Neuronal stem cell (in vitro differentiated cells): ENCODE results near the gene DLX6.

Experiments used
- DNase-seq: peaks from one replicate; pipeline ENCODE4 v3.0.0-alpha.2; 2013; ENCODE audit warnings: low spot score
- H2AFZ ChIP-seq: one replicate; pipeline ENCODE4 v1.6.1; 2013; ENCODE audit warnings: mild to moderate bottlenecking, low read length, inconsistent platforms
- H2AK5ac ChIP-seq: 2 replicates; pipeline ENCODE4 v1.6.1; 2013; ENCODE audit warnings: low read depth, mild to moderate bottlenecking, inconsistent platforms, low read length, moderate library complexity, mixed read lengths
- H2BK120ac ChIP-seq: 2 replicates; pipeline ENCODE4 v1.6.1; 2013; ENCODE audit warnings: low read depth, mild to moderate bottlenecking, inconsistent platforms, low read length, moderate library complexity, mixed read lengths
- H2BK12ac ChIP-seq: one replicate; pipeline ENCODE4 v1.6.1; 2013; ENCODE audit warnings: low read length, inconsistent platforms
- H2BK15ac ChIP-seq: 2 replicates; pipeline ENCODE4 v1.6.1; 2013; ENCODE audit warnings: mild to moderate bottlenecking, low read length, inconsistent platforms, mixed read lengths
- H2BK5ac ChIP-seq: one replicate; pipeline ENCODE4 v1.6.1; 2013; ENCODE audit warnings: inconsistent platforms, mild to moderate bottlenecking, low read length, moderate library complexity
- H3K14ac ChIP-seq: one replicate; pipeline ENCODE4 v1.6.1; 2013; ENCODE audit warnings: low read length, inconsistent platforms
- H3K18ac ChIP-seq: 2 replicates; pipeline ENCODE4 v1.6.1; 2013; ENCODE audit warnings: low read length, inconsistent platforms
- H3K23ac ChIP-seq: 2 replicates; pipeline ENCODE4 v1.6.1; 2013; ENCODE audit warnings: low read depth, mild to moderate bottlenecking, mixed read lengths, low read length, inconsistent platforms; ENCODE audit not compliant: poor library complexity
- H3K27ac ChIP-seq: replicated peaks from 3 replicates; pipeline ENCODE4 v1.5.1; 2013; ENCODE audit warnings: low read length, inconsistent platforms
- H3K27me3 ChIP-seq, 3 experiments: 2 replicates each; pipeline ENCODE4 v1.6.1; 2013; ENCODE audit warnings: low read length in 3 of 3, mild to moderate bottlenecking in 2 of 3, inconsistent platforms in 1 of 3, low read depth in 1 of 3, mixed read lengths in 1 of 3, moderate library complexity in 1 of 3; ENCODE audit not compliant: control insufficient read depth in 3 of 3, insufficient read depth in 3 of 3
- H3K36me3 ChIP-seq, 2 donors: replicated peaks in 1 of 2; 2 replicates each; pipeline ENCODE4 v1.6.1; 2013; ENCODE audit warnings: low read length in 2 of 2; ENCODE audit not compliant: control insufficient read depth in 2 of 2, insufficient read depth in 2 of 2
- H3K4ac ChIP-seq: 2 replicates; pipeline ENCODE4 v1.6.1; 2013; ENCODE audit warnings: inconsistent platforms, mild to moderate bottlenecking, low read length, moderate library complexity
- H3K4me1 ChIP-seq, 2 donors: 1 replicate in 1 of 2; 2 replicates in 1 of 2; pipeline ENCODE4 v1.6.1; 2013; ENCODE audit warnings: low read length in 2 of 2, low read depth in 1 of 2; ENCODE audit not compliant: control insufficient read depth in 2 of 2, insufficient read depth in 1 of 2
- H3K4me2 ChIP-seq: one replicate; pipeline ENCODE4 v1.6.1; 2013; ENCODE audit warnings: mild to moderate bottlenecking, low read length, inconsistent platforms; ENCODE audit not compliant: insufficient read depth, poor library complexity, severe bottlenecking
- H3K4me3 ChIP-seq, 2 donors: 2 replicates each; pipeline ENCODE4 v1.5.1; 2013; ENCODE audit warnings: low read length in 2 of 2, mild to moderate bottlenecking in 2 of 2, inconsistent platforms in 1 of 2, moderate library complexity in 1 of 2
- H3K79me1 ChIP-seq: one replicate; pipeline ENCODE4 v1.6.1; 2013; ENCODE audit warnings: low read depth, mild to moderate bottlenecking, inconsistent platforms, low read length, moderate library complexity
- H3K9ac ChIP-seq: one replicate; pipeline ENCODE4 v1.6.1; 2013; ENCODE audit warnings: mild to moderate bottlenecking, low read depth, low read length, inconsistent platforms; ENCODE audit not compliant: poor library complexity
- H3K9me3 ChIP-seq, 2 donors: replicated peaks in 1 of 2; 2 replicates each; pipeline versions ENCODE3 to v1.6.1; 2013; ENCODE audit warnings: low read length in 2 of 2, mild to moderate bottlenecking in 2 of 2, inconsistent platforms in 1 of 2, low read depth in 1 of 2, mixed read lengths in 1 of 2, moderate library complexity in 1 of 2; ENCODE audit not compliant: control insufficient read depth in 2 of 2, insufficient read depth in 1 of 2
- H4K8ac ChIP-seq: one replicate; pipeline ENCODE4 v1.6.1; 2013; ENCODE audit warnings: low read depth, mild to moderate bottlenecking, inconsistent platforms, low read length, moderate library complexity
- H4K91ac ChIP-seq: one replicate; pipeline ENCODE4 v1.6.1; 2013; ENCODE audit warnings: low read length, low read depth, mild to moderate bottlenecking, inconsistent platforms; ENCODE audit not compliant: poor library complexity
- WGBS, 2 donors: extraction: QIAGEN DNeasy Blood & Tissue Kit; methylation state at CpG; one replicate each; pipeline ENCODE4 v1.1.7; 2013; ENCODE audit warnings: missing lambda C conversion rate in 2 of 2, mixed read lengths in 1 of 2; ENCODE audit not compliant: insufficient read length in 2 of 2, insufficient replicate concordance in 1 of 2; ENCODE audit errors: extremely low coverage in 2 of 2; 5-methylcytosine and 5-hydroxymethylcytosine counted together

The DLX6 gene

GRCh38 chr7:96987719-96988118 lies 17.6 kb upstream of the DLX6 start:
- Histone ChIP-seq H3K9me3 (peaks cover 0 to 4% of the 10 kb centered on the region in 2 donors), H3K27me3 (peaks cover 20 to 71% (median 34%) of the 10 kb centered on the region in 3 experiments), H2BK120ac (no peak overlapping the region), H3K9ac (no peak overlapping the region), H3K18ac (no peak overlapping the region), H3K79me1 (no peaks in the 10 kb centered on the region), H4K91ac (no peak overlapping the region), H4K8ac (no peak overlapping the region), H3K23ac (no peak overlapping the region), H3K4me1 (peaks cover 0 to 9% of the 10 kb centered on the region in 2 donors), H3K4ac (no peak overlapping the region), H2AK5ac (no peak overlapping the region), H3K27ac (no peak overlapping the region), H3K14ac (no peak overlapping the region), H2BK15ac (no peak overlapping the region), H3K4me3 (no peak overlapping the region), H3K36me3 (no peaks in the 10 kb centered on the region), H3K4me2 (no peak overlapping the region), H2BK12ac (no peak overlapping the region), H2BK5ac (no peak overlapping the region), H2AFZ (no peak overlapping the region)
- no peak for DNase-seq

DNA sequence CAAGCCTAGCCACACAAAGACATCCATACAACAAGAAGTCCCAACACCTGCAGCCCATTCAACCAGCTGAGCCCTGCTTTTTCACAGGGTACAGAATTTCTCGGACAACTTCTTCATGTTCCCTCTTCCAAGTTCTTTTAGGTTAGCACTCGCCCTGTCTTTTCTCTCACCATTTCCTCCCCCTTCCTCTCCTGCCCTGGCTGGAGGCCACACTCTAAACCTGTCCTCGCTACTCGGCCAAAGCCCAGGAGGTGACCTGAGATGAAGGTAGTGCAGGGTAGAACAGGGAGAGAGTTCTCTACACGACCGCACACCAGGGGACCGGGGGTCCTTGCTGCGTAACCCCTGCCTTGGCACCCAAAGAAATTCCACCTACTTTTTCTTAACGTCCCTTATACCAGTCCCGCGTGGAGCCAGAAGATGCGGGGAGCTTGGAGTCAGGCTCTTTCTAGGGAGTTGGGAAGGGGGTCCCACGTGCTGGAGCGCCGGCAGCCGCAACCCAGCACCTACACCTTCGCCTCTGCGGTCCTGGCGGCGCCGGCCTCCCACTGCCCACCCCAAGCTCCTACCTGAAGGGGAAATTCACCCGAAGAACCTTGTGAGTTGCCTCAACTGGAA lies 16.0 kb upstream of the DLX6 start:
- Histone ChIP-seq H3K9me3 (peaks cover 9 to 11% of the 10 kb centered on the region in 2 donors), H2BK120ac (no peak overlapping the region), H2BK12ac (no peak overlapping the region), H3K18ac (peak overlapping the region; percentile 59), H3K79me1 (no peaks in the 10 kb centered on the region), H4K8ac (no peak overlapping the region), H3K4me3 (no peak overlapping the region), H3K23ac (no peak overlapping the region), H3K4ac (no peak overlapping the region), H2BK5ac (no peak overlapping the region), H3K36me3 (no peaks in the 10 kb centered on the region), H3K9ac (no peak overlapping the region), H3K14ac (no peak overlapping the region), H2AFZ (no peak overlapping the region), H3K4me1 (peaks cover 0 to 9% of the 10 kb centered on the region in 2 donors), H2AK5ac (no peak overlapping the region), H3K4me2 (no peak overlapping the region), H3K27me3 (peaks cover 31 to 88% (median 51%) of the 10 kb centered on the region in 3 experiments), H2BK15ac (peak overlapping the region; percentile 20), H3K27ac (no peak overlapping the region), H4K91ac (no peak overlapping the region)
- no CpG with 5 or more reads among the region's 22 CpGs for WGBS, 2 donors
- DNase-seq: peak; percentile 15

DNA sequence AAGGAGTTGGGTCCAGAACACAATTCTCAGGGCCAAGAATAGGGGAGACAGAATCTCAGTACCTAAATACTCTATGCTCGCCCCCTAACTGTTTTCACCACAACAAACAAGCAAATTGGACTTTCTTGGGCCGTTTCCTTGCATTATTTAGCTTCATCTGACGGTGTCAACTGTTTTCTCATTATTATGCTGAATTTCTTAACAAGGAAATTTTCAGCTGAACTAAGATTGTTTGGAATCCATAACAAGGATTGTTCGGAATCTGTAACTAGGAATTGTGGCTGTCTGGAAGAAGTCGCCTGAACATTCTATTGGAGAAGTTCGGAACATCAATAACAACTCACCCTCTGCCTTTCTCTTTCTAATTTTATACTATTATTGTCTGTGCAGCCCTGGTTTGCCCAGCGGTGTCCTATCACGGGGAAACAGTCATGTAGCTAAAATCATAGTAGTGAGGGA lies 15.5 kb upstream of the DLX6 start:
- no peaks in the 10 kb centered on the region for H3K36me3 ChIP-seq
- H3K4me3 ChIP-seq: no peak overlapping the region
- no peak for DNase-seq
- no peaks in the 10 kb centered on the region for H3K79me1 ChIP-seq
- no peak overlapping the region for H3K4me2 ChIP-seq
- no peak overlapping the region for H3K27ac ChIP-seq
- no peak overlapping the region for H3K9ac ChIP-seq
- H4K8ac ChIP-seq: no peak overlapping the region
- H3K27me3 ChIP-seq: peaks cover 31 to 93% (median 53%) of the 10 kb centered on the region in 3 experiments
- H4K91ac ChIP-seq: no peak overlapping the region
- H3K23ac ChIP-seq: no peak overlapping the region
- no peak overlapping the region for H2BK5ac ChIP-seq
- no peak overlapping the region for H2AFZ ChIP-seq
- peaks cover 0 to 9% of the 10 kb centered on the region in 2 donors for H3K4me1 ChIP-seq
- H2BK120ac ChIP-seq: no peak overlapping the region
- H2BK12ac ChIP-seq: no peak overlapping the region
- H3K4ac ChIP-seq: no peak overlapping the region
- WGBS, 2 donors: no CpG with 5 or more reads among the region's 8 CpGs
- H3K14ac ChIP-seq: no peak overlapping the region
- H2BK15ac ChIP-seq: peak overlapping the region; percentile 20
- no peak overlapping the region for H2AK5ac ChIP-seq
- peaks cover 9 to 11% of the 10 kb centered on the region in 2 donors for H3K9me3 ChIP-seq
- H3K18ac ChIP-seq: no peak overlapping the region

GRCh38 chr7:96991546-96992191 lies 13.7 kb upstream of the DLX6 start:
- Histone ChIP-seq H3K18ac (no peak overlapping the region), H3K4ac (no peak overlapping the region), H4K91ac (no peak overlapping the region), H3K4me3 (no peak overlapping the region), H4K8ac (no peak overlapping the region), H3K27me3 (peaks cover 38 to 98% (median 70%) of the 10 kb centered on the region in 3 experiments), H2BK12ac (no peak overlapping the region), H2AK5ac (no peak overlapping the region), H3K4me2 (no peak overlapping the region), H3K9ac (no peak overlapping the region), H3K4me1 (peaks cover 0 to 9% of the 10 kb centered on the region in 2 donors), H3K79me1 (no peaks in the 10 kb centered on the region), H2AFZ (no peak overlapping the region), H2BK15ac (no peak overlapping the region), H3K23ac (no peak overlapping the region), H2BK5ac (no peak overlapping the region), H3K9me3 (peaks cover 9 to 11% of the 10 kb centered on the region in 2 donors), H2BK120ac (no peak overlapping the region), H3K36me3 (no peaks in the 10 kb centered on the region), H3K27ac (no peak overlapping the region), H3K14ac (no peak overlapping the region)
- DNase-seq: peak; percentile 9
- WGBS, 2 donors: no CpG with 5 or more reads among the region's 13 CpGs
